Hematopoietic multipotent progenitor cell treated with erythropoietin and hydrocortisone succinate and interleukin-3 and kit ligand, for 17 days (in vitro differentiated cells): Measurements from ENCODE around the gene AMN.

Source experiments
- DNase-seq: peaks from one replicate; pipeline ENCODE4 v3.0.0-alpha.2; 2015; ENCODE audit warnings: low spot score

Gene AMN

DNA sequence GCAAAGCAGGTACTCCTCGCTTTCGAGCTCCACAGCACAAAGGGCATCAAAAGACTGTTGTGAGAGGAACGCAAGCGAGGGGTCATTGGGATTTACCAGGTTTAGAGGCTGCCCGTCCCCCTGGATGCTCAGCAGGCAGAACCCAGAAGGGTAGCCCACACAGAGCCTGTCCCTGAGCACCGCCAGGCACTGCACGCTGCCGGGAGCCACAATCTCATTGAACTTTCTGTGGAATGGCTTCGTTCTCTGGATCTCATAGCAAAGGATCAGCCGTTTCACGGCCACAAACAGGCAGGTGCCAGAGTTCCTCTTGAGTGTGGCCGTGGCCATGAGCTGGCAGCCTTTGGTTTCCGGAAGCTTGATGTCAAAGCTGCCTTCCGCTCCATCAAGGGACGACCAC, 21.5 kb downstream of the AMN start:
- DNase-seq, result no peak

DNA sequence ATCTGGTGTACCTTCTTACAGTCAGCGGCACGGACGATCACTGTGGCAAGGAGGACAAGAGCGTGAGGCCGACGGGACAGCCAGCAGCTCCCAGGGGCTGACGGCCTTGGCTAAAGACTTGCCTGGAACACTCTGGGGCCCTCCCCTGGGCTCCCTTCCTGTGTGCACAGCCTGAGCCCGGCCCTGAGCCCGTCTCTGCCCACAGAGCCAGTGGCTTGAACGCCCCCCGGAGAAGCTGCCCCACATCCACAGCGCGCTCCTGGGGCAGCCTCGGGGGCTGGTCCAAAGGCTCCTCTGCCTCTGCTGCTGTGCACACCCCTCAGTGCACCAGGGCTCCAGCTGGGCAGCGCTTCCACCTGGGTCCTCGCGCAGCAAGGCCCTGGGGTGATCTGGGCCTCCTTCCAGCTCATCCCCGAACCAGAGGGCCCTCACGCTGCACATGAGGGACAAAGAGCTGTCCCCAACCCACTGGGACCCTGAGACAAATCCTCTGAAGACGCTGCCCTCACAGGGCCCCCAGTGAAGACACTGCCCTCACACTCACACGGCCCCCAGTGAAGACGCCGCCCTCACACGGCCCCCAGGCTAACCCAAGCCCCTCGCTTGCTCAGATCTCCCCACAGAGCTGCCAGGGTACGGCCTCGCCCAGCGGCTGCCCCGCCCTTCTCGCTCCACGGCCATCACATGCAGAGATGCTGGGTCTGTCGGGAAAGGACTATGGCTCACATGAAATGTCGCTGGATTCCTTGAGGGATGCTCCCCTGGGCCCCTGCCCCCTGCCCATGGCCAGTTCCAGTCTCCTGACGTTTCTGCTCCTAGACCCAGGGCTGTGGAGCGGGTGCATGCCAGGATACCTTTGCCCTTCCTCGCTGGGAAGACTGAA, 22.2 kb downstream of the AMN start:
- DNase-seq, result no peak

DNA sequence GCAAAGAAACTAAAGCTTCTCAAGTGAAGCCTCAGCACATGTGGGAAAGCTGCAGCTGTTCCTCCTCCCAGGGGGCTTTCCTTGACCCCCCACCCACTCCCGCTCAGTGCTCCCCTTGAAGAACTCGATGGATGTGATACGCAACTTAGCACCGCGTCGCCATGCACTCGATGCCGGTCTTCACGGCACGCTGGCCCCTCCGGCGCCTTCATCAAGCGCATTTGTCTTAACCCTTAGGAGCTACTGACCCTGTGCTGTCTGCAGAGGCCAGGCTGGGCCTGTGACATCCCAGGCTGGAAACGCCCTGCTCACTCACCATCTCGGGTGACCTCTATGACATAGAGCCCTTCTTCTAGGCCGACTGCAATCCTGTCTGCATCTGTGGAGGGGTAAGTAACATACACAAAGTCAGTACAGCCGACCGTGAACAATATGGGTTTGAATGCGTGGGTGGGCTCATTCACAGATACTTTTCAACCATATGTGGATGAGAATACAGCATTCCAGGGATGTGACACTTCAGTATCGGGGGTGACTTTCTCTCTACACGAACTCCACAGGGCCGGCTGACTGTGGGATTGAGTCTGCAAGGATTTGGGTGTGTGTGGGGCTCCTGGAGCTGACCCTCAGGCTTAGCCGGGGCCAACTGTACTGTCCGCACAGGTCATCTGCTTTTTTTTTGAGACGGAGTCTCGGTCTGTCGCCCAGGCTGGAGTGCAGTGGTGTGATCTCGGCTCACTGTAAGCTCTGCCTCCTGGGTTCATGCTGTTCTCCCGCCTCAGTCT, 23.1 kb downstream of the AMN start:
- no peak for DNase-seq

DNA sequence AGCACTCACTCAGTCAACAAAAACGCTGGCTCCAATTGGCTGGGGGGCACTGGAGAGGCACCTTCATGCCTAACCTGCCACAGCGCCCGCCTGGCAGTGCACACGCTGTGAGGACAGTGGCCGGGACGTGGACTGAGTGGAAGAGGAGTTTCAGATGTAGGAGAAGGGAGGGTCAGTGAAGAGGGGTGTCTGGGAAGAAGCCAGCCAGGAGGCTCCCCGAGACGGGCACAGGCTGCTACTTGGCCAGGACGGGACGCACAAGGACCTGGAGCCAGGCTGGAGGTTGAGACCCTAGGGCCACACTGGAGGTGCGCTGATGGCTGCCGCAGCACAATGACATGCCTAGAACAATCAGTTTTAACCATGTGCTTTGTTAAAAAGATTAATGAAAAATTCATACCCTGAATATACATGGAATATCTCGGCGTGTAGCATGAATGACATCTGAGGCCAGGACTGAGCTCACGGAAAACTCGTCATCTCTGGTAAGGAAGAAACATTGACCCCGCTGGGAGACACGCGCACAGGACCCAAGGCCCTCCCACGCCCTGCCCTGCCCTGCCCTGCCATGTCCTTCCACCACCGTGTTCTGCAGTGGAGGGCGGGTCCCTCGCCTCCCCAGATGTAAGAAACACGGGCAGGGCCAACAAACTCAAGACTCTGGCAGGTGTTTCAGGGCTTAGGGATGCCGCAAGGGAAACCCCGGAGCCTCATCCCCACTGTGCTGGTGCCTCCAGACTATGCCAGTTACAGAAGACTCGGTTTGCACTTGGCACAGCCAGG, 25.0 kb downstream of the AMN start:
- no peak for DNase-seq

DNA sequence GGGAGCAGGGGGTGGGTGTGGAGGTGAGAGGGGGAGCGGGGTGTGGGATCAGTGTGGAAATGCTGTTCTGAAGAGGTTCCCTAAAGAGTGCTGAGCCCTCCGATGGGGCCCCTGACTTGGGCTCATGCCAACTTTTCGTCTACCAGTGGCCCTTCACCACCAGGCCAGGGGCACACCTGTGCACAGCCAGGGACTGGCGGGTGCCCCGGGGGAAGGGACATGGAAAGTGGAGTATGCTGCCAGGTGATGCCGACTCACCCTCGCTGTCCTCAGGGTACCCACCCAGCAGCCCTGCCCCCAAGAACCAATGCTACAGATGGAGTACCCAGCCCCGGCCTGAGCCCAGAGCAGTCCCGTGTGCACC, 26.2 kb downstream of the AMN start:
- no peak for DNase-seq

DNA sequence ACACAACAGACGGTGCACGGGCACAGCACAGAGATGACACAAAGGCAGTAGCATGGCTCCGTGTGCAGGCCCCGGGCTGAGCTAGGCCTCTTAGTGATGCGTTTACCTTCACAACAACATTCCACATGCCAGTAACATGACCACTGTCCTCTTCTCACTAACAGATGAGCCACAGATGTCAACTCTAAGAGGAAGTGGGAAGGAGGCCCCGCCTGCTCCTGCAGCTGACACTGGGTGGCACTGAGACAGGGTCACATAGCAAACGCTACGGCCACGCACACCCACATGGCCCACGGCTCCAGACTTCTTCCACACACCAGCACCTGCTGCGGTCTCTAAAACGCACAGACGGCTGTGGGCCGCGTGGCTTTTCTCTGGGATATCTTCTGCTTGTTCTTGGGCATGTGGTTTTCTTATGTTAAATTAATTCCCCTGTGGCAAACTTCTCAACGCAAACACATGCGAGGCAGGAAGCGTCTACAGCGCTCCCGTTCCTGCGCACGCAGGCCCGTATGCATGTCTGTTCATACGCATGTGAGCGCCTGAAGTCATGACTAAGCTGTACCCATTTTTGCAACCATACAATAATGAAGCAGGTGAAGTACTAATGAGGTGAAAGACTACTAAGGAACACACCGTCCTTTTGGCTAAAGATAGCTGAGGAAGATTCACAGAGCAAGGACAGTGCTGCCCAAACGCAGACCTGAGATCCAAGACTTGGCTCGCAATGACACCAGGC, 26.8 kb downstream of the AMN start:
- DNase-seq, result no peak

DNA sequence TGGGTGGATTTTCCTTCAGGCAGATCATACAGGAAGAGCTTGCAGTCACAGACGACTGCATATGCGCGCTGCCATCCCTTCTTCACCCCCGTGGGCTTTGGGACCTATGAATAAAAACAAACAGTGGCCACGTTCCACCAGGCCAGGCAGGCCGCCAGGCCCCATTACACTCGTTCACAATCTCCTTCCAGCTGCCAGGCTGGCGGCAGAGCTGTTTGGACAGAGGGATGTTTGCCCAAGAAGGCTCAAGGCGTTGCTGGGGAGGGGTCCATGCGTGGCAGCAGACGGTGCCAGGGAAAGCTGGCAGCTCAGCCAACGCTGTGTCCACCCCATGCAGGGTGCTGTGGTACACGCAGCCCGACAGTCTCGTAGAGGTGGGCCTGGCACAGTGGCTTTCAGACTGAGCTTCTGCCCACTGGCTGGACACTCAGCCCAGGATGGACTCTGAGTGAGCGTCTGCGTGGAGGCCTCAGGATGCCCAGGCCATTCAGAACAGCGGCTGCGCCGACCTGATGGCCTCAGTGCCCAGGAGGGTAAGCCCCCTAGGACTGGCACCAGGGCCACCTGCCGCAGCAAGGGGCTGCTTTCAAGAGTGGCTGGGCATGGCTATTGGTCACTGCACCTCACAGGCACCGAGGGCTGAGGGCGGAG, 27.5 kb downstream of the AMN start:
- DNase-seq, result no peak

DNA sequence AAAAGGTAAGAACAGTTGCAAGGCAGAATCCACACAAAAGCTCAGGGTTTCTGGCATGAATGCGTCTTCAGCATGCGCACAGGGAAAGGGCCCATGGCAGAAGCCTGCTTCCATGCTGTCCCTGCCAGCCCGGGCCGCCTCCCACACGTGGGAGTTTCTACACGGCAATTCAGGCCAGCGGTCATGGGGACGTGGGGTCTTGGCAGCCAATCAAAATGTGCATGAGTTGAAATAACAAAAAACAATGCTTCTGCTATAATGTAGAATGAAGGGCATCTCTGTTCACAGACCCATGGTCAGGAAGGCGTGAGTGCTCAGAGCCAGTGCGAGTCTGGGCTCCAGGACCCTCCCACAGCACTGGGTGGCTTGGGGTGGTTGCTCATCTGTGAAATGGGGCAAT, 28.6 kb downstream of the AMN start:
- no peak for DNase-seq

DNA sequence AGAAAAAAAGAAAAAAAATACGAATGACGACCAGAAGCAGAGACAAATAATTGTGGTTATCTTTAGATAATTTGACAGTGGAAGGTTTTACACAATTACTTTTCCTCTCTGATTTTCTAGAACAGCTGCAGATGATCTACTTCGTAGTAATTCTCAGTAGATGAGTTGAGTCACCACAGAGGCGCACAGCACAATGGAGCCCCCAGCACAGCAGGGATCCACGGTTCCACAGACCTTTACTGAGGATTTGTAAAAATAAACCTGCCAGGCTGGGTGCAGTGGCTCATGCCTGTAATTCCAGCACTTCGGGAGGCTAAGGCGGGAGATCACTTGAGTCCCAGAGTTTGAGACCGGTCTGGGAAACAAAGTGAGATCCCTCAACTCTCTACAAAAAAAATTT, 29.3 kb downstream of the AMN start:
- no peak for DNase-seq

DNA sequence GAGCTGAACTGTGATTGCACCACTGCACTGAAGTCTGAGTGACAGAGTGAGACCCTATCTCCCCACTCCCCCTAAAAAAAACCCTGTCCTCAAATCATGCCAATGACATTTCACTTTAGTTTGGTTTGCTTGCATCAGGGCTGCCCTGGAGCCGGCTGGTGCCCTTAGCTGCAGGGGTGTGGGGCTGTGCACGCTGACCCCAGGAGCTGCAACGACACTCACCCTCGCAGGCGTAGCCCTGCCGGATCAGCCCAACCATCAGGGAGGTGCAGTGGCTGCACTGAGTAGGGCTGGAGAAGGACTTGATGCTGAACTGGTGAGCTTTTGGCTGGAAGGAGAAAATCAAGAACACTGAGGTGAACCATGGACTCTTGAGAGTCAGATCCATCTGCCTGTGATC, 29.8 kb downstream of the AMN start:
- DNase-seq, result no peak

DNA sequence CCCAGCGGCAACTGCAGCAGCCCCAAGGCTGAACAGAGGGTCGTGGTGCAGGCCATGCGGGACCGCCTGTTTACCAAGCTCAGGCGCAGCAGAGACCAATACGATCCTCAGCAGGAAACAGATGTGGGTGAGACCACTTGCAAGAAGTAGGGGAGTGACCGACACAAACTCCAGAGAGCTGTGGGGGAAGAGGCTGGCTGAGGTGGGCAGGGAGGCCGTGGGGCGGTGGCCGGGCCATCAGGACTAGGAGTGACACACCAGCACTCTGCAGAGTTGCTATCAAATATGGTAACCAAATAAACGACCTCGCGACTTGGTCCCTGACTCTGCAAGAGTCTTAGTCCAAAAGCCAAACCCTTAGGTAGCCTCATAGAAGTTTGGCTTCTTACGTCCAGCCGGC, 30.6 kb downstream of the AMN start:
- DNase-seq, result no peak

DNA sequence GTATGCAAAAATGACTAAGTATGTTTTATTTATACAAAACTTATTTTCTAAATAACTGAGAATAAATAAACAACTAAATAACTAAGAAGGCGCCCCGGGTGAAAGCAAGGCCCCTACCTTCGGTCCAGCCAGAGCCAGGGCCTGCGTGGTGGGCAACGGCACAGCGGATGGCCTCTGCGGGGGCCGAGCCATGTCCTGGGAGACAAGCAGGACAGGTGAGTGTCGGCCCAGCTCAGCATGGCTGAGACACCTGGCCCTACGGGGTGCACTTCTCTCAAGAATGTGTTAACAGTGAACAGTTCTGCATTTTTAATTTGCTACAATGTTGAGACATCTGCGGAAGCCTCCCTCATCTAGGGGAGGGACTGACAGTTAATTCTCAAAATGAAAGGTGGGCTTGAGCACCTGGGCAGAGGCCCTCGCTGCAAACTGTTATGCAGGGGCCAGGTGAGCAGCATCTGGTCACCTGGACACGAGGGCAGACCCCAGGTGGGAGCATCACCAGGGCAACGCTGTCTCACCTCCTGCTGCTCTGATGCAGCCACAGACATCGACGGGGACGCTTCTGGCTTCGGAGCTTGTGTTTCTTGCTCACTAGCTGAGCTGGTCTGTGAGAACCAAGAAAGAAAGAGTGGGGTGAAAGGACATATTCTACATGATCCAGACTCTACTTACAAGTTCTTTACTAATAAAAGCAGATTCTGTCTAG, 31.8 kb downstream of the AMN start:
- no peak for DNase-seq

DNA sequence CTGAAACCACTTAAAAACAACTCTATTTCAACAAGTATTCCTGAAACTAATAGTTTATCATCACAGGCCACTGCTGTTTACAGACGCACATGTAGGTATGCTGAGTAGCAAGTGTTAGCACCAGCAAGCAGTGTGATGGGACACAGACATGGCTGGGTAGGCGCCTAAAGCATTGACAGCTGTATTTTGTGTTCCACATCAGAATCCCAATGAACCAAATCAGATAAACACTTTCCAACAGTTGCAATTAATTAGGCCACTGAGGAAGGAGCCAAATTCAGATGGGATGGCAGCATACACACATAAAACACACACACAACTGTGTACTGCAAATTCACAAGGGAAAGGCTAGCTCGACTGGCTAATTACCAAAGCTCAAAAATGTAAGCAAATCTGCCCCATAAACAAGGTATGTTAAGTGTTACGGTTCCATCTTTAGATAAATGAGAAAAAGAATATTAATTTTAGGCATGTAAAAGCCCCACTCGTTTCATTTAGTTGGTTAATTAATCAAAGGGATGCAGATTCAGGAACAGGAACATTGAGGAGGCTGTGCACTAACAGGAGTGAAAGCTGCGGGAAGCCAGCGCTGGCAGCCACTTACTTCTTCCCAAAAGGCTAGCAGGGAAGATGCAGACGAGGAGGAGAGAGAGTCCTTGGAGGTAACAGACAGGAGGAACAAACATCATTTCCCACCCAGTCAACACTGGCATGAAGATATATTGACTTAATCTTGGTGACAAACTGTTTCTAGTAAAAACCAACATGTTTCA, 33.4 kb downstream of the AMN start:
- no peak for DNase-seq

DNA sequence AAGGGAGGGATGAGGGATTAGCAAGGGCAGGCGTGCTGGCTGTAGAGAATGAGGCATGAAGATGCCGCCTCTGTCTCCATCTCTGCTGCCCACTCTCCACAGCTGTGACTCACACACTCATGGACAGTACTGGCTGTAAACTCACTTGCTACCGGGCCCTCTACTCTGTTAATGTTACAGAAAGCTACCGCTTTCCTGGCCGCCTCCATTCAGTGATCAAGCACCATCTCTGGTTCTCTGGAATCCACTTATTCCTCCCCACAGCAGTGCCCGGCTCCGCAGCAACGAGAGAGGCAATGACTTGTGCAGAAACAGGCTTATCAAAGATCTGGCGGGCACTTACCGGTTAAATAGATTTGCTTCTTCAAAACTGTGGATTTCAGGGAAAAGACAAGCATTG, 34.8 kb downstream of the AMN start:
- no peak for DNase-seq

DNA sequence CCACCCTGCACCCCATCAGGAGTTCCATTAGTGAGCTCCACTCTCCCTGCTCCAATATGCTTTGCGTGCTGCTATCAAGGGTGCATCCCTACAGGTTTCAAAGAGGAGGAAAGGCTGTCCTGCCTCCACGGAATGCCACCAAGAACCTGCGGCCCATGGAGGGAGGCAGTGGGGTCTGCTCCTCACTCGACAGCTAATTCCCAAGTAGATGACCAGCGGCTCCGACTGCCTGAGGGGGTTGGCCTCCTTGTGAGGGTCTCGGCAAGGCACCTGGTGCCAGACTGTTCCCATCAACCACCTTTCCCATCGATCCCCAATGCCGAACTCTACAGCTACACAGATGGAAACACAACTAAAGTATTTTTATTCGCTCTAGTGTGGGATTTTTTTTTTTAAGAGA, 36.0 kb downstream of the AMN start:
- DNase-seq, result no peak

DNA sequence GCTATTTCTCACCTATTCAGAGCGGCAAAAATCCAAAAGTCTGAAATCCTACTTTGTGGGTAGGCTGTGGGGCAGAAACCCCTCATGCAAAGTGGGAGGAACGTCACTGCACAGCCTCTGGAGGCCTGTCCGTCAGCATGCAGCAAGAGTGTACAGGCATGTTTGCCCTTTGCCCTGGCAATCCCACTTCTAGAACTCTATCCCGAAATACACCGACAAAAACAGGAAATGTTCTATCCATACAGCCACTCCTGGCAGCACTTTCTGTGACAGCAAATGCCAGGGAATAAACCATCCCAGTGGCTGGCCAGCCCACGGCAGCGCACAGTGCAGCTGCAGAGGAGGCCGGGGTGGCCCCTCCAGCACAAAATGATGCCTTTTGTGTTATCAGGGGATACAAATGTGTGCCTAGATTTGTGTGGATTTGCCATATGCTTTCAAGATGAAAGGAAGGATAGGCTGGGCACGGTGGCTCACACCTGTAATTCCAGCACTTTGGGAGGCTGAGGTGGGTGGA, 39.7 kb downstream of the AMN start:
- no peak for DNase-seq

DNA sequence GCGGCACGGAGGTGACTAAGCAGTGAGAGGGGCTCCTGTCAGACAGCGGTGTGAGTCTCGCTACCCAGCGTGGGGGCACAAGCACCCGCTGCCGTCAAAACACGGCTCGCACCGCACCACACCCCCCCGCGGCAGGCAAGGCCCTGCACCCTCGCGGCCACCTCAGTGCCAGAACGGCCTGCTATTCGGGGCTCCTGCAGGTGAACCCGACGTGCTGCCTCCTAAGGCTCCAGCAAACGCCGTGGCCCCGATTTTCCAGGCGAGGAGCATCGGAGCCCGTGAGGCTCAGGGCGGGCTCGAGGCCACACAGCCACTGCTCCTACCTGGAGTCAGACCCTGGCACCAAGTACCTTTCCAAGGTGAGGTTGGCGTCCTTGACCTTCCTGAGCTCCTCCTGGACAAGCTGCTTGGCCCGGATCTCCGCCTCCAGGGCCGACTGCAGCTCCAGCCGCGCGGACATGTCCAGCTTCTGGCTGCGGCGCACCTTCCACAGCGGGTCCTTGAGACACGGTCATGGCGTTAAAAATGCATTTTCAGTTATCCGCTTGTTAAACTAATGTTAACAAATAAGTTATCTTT, 41.8 kb downstream of the AMN start:
- DNase-seq, result no peak

DNA sequence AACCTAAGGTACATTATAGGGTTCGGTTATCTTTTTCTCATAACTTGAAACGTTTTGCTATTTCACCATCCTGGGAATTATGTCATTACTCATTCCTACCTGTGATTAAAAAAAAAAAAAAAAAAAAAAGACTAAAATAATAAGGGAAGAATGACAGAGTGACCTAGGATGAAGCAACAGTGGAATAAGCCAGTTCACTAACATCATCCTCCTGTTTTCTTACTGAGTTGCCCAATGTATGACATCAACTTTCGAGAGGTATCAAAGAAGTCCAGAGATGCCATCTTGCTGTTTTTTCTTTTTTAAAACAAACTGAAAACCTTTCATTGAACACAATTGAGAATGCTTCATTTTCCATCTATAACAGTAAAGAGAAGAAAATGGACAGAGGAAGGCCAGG, 42.8 kb downstream of the AMN start:
- DNase-seq, result no peak

DNA sequence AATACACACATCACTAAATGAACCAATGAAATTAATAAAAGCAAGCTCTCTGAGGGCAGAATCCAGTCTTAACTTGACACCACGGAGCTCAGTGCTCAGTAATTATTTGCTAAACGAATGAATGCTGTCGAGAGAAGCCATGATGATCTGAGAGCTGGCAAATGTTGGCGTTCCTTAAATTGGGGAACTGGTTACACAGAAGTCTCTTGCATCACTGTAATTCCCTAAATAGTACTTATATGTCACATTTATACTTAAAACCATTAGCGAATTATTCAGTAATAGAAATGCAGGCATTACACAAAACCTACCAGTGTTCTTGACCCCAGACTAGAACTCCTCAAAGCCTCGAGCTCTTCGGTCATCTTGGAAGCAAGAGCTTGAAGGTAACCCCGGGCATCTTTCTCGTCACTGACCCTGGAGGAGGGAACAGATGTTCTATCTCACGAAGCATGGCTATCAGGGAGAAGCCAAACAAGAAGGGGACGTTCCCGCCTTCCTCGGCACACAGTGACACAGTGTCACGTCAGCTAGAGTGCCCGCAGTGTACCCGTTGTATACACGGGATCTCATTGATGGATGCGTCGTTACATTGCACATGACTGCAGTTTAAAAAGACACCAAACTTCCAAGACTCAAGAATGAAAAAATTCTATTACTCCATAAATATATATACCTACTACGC, 43.6 kb downstream of the AMN start:
- no peak for DNase-seq
